GM18517 (cell line): ENCODE results near the gene FOXA1.

Experiments
- ATAC-seq: cut with Tn5 transposase; IDR thresholded peaks from one replicate; pipeline ENCODE4 v1.9.1; 2021; ENCODE audit warnings: mild to moderate bottlenecking, moderate library complexity; ENCODE audit not compliant: unreplicated experiment

FOXA1 gene

DNA sequence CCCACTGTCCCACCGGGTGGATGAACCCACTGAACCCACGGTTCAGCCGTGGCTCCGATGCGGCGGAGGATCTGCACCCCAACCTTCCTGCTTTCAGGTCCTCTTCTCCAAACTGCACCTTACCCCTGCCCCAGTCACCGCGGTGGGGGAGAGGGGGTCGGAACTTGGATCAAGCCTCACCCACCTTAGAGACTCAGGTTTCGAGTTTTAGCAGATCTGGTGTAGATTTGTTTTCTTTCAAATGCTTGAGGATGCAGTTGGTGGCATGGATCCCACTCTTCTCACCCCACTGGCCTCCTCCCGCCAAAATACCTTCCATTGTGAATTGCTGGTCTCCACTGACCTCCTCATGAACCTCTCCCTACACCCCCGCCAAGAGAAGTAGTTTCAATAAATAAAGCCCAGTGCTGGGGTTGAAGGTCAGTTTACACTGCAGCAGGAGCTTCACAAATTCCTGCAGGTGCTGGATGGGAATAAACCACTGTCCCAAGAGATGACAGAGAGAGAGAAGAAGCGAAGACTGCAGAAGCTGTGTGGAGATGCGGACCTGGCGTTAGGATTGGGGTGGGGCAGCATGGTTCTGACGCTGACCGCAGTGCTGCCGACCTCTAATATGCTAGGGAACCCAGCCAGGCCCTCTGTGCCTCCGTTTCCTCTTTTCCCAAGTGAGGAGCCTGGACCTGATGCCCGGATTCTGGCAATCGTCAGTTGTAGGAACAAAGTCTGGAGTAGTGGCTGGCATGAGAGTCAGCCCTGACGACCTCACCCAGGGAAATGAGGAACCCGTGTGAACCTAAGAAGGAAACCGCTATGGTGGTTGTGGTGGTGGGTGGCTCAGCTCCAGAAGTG lies 7.8 kb upstream of the FOXA1 start:
- no peak for ATAC-seq

DNA sequence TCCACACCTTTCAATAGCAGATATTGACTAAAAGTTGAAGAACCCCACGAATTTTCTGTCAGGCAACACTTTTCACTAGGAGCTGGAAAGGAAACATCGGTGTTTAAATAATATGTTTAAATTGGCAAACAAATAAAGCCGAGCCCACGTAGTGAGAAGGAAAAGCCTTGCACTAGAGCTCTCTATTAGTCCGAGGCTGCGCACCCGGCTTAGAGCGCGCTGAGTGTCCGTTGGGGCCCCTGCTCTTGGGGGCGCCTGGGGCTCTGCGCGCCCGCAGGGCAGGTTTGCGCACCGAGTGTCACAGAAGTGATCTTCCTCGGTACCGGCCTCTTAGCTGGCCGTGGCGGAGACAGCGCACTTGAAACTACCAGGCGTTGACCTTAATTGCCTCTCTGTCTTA lies 6.8 kb upstream of the FOXA1 start:
- ATAC-seq: no peak

DNA sequence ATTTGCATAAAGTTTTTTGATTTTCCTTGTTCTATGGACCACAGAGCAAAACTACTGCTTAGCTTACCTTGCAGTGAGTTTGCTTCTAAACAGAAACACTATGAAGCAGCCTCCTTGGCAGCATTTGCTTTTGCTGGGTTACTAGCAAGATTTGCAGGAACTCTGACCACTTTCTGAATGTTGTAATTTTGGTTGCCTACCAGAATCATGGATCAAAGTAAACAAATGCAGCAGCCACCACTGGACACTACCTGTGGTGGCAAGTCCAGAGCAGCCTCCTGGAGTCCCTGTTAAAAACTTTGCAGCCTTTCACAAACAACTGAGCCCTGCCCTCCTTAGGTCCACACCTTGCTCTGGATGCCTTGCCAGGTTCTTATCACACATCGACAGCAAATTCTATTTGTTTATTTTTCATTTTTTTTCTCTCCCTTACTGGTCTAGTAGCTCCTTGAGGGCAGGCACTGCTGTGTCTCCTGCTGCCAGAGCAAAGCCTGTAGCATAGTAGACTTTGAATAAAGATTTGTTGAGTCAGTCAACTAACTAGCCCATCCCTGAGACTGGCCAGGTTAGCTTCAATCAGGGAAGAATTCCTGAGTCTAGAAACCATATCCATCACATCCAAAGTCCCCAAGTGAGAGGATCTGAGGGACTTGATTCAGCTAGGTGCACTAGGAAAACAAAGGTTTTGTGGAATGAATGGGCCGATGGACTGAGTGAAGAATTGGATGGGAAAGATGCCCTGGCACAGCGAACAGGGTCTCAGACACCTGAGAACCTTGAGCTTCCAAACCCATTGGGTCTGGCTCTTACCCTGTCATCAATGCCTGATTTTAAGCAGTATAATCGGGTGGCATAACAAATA lies 6.1 kb upstream of the FOXA1 start:
- no peak for ATAC-seq

DNA sequence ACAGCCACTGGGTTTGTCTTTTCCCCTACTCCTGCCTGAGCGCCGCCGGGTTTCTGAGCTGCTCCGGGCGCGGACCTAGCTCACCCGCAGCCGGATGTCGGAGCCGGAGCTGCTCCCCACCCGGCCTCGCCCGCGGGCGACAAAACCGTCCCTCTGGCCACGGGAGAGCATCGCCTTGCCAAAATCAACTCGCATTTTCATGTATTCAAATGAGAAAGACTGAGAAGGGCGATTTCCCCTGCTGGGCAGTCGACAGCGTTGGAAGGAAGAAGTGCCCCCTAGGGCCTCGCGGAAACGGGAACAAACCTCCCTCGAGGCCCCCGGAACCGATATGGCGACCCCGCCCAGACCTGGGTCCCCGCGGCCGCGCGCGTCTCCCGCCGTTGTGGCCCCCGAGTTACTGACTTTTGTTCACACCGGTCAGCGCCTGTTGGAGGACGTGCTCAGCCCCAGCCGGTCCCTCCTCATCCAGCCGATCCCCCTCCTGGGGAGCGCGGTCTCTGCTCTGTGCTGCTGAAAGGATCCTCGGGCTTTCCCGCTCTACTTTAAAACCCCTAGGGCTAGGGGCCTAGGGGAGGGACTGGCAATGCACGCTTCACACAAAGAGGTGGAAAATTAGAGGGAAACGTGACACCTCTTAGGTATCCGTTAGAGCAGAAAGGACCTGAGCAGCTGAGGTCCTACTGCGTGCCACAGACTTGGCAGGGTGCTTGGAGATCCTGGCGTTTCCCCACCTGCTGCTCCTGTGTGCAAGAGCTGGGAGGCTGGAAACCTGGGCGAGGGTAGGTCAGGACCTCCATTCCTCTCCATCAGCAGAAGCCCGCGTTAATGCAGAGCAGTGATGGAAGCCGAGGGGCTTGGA lies 4.7 kb upstream of the FOXA1 start:
- ATAC-seq: no peak

DNA sequence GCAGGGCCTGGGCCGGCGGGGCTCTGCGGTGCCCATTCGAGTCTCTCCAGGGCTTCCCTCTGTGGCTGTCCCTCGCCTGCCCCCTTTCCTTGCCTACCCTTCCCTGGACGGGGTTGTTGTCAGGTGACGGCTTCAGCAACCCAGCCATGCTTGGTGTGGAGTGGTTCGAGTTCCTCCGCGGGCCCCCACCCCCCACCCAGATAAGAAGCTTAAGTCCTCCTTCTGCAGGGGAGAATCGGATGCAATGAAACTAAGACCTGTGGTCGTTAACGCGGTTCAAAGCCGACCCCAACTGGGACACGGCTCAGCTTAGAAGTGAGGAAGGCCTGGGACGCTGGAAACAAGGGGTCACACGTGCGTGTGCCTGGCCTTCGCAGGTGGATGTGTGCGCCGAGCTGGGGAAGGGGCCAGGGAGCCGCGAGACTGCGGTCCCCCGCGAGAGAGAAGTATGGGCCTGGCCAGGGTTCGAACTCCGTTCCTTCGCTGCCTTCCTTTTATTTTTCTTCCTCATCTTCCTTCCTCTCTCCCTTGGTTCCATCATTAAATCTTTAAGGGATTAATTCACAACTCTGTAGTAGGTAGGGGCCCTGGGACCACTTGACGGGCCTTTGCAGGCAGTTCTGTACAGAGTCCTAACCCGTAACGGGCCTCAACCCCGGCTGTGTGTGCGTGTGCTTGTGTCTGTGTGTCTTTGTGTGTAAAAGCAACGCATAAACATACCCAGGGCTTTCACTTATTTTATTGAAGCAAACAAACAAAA lies 3.9 kb upstream of the FOXA1 start:
- no peak for ATAC-seq

DNA sequence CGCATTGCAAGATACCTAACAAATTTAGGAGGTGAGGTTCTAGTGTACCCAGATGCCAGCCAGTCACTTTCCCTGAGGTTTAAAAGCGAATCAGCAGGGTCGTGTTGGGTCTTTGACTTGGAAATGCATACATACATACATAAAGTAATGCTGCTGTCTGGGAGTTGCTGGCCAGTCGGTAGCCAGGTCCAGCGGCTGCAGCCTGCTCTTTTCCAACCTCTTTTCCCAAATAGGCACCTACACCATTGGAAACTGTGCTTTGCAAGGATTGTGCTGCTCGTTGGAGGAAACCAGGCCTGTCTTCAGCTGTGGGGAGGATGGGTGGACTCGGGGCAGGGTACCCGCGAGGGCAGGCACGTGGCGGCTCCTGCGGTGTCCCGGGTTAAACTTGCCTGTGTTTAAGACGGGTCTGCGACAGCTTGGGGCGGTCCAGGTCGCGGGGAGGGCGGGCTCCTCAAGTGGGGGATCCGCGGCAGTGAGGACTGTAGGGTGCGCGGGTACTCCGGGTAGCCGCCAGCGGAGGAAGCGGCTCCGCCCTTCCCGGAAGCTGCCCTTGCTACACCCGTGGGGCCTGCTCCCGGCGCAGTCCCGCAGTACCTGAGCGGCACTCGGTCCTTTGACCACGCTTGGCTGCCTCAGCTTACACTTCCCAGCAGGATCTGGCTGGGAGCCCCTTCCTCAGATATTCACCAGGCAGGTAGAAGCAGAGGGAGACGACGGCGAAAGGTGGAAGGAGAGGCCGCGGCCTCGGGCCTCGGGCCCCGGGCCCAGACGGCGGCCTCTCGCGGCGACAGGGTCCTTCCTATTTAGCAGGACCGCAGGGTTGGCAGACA lies 3.1 kb upstream of the FOXA1 start:
- ATAC-seq: no peak

DNA sequence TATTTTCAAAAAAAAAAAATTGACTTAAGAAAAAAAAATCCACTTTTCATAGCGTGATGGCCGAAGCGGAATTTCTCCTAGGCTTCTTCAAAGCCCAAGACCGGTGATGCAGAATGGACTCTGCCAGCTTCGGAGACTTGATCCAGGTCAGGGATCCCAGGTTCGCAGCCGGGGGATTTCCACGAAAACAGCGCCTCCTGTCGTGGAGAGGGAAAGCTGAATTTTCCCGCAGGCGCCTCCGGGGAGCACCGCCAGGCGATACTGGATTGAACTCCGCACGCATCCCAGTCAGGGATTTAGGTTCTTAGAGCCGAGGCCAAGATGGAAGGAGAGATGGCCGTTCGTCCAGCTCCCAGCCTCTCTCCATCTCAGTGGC lies 2.5 kb upstream of the FOXA1 start:
- no peak for ATAC-seq

DNA sequence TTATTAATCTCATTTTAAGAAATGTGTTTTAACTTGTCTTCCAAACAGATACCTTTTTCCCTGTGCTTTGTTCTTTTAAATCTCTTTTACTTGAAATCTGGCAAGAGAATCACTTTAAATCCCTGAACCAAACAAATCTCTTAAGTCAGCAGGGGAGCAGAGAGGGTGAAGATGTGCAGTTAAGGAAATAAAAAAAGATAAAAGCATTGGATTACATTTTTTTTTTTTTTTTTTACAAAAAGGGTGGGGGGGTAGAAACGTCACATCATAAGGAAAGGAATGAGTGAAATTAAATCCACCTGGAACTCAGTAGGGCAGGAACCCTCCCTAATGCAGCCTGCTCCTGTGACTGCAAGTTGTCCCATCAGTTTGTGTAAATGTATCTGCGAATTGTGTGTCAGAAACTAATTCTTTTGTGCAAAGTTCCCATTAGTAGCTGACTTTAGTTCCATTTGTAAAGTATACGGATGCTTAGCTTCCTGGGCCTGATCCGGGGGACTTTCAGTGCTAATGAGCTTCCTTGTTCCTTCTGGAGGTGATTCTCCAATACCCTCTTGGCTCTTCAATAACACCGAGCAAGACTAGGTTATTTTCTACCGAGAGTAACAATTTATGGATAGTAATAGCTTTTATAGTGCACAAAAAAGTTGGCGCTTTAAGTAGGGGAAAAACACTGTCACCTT lies 1.9 kb upstream of the FOXA1 start:
- ATAC-seq: no peak

DNA sequence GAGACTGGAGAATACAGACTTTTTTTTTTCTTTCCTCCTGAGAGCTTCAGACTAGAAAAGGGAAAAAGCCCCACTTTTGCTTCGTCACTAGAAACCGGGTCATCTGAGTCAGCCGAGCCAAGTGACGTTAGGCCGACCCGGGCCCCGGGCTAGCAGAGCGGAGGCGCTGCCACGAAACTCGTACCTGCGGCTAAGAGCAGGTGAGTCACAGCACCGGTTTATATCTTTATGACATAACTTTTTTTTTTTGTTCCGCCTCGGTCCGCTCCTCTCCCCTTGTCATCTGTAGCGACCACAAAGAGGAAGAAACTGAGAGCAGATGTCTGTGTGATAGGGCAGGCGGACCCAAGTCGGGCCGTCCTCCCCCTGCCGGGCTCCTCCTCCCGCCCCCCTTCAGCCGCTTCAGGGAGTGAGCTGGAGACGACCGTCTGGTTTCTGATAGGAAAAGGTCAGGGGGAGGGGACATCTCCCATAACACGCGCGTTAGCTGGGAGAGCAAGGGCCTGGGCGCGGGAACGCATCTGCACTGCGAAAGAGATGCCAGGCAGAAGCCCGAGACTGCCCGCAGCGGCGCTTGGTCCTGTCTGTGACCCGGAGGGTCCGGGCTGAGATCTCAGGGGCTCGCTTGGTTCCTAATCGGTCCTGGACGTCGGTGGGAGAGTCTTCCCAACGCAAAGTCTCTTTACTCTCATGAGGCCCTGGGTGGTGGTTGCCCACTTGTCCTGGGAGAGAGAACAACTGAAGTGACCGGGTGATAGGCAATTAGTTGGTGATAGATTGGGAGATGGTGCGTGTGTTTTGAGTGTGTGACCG lies 966 bp upstream of the FOXA1 start:
- ATAC-seq: peak; percentile 59

DNA sequence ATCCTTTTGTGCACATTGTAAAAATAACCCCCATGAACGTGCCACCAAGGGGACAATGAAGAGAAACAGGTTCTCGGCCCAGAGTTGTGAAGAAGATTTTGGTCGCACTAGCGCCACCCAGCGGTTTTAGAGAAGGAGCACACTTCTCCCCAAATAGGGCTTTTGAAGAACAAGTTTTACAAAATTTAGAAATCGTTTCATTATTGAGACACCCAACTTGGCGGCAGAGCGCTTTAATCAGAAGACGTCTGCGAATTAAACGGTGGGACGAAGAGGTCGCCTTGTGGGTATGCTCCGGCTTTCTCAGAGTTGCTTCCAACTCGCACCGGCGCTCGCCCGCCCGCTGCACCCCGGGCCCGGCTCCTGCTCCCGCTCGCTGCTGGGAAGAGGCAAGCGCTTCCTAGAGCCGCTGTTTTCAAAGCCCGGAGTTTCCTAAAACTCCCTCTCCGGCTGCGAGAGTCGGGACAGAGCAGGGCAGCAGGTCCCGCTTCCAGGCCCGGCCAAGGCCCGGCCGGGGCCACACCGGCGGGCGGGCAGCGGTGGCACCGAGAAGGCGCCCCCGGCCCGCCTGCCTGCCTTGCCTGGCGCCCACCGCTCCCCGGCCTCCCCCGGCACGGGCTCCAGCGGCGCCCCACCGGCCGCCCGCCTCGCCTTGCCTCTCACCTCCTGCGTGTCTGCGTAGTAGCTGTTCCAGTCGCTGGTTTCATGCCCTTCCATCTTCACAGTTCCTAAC lies 645 bp downstream of the FOXA1 start:
- ATAC-seq: no peak

DNA sequence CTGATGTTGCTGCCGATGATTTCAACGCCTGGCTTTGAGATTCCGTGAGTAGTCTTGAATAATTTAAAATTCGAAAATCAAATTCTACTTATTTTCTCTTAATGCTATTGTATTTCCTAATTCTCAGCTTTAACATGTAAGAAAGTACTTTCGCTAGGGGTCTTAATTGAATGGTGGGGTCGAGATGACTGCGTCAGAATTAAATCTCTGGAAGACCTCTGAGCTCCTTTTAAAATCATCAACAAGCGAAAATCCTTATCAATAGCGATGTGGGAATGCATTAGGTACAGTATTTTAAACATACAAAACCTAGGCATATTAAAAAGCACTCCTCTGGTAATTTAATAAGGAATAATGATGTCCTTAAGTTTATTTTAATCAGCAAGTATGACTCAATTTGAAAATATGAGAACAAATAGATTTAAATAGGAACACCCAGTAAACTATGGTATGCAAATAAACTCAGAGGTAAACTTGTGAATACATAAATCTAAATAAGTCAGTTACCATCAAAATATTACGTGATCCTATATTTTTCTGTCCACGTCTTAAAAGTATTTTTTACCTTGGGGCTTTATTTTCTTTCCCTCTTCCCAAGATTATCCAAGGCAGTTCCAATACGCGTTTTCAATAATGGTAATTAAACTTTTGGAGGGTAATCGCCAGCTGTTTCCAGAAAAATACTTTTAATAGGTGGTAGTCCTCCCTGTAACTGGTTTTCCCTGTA lies 1.4 kb downstream of the FOXA1 start:
- ATAC-seq: no peak

DNA sequence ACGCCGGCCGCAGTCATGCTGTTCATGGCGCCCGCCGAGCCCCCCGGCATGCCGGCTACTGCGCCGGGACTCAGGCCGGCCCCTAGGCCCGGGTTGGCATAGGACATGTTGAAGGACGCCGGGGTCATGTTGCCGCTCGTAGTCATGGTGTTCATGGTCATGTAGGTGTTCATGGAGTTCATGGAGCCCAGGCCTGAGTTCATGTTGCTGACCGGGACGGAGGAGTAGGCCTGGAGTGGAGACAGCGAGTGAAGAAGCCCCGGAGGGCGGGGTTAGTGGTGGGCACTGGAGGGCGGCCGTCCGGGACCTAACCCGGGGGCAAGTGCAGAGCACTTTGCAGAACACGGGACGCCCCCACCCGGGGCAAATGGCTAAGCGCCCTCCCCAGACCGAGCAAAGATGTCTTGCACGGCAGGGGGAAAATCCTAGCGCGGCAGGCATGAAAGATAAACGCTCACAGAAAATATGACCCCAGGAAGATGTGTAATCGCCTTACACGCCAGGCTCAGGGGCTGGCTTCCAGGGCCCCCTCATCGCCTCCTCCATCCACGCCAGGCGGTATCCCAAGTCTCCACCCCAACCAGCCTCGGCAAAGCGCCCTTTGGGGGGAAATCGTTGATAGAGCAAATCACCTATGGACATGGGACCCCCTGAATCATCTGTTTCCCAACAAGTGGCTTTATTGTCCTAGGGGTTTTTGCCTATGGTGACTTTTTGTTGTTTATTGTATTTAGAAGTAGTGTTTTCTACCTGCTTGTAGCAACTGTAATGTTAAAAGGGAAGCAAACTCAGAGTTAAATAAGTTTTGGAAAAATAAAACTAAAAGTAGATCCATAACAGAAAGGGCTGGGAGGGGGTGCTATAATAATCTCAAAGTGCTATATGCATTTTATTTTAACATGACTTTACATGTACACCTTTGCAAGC lies 2.3 kb downstream of the FOXA1 start:
- no peak for ATAC-seq

DNA sequence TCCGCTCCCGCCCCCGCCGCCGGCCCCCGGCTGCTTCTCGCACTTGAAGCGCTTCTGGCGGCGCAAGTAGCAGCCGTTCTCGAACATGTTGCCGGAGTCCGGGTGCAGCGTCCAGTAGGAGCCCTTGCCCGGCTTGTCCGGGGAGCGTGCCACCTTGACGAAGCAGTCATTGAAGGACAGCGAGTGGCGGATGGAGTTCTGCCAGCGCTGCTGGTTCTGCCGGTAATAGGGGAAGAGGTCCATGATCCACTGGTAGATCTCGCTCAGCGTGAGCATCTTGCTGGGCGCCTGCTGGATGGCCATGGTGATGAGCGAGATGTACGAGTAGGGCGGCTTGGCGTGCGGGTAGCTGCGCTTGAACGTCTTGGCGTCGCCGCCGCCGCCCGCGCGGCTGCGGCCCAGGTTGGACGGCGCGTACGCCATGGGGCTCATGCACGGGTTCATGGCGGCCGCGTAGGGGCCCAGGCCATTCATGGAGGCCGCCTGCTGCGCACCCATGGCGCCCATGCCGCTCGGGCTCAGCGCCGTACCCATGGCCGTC lies 3.0 kb downstream of the FOXA1 start:
- ATAC-seq: no peak

DNA sequence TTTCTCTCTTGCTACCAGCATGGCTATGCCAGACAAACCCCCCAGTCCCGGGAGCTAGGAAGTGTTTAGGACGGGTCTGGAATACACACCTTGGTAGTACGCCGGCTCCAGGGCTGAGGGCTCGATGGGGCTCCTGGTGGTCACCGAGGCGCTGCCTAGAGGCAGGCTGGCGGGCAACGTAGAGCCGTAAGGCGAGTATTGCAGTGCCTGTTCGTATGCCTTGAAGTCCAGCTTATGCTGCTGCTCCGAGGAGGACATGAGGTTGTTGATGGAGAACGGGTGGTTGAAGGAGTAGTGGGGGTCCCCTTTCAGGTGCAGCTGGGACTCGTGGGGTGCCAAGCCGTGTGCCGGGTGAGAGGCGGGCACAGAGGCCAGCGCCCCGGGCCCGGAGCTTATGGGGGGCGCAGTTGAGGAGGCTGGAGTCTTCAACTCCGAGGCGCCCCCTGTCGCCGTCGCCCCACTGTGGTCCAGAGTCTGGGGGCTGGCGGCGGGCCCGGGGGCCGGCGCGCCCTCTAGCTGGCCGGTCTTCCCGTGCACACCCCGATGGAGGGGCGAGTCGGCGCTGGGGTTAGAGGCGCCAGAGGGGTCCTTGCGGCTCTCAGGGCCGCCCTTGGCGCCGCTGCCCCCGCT lies 3.6 kb downstream of the FOXA1 start:
- ATAC-seq: no peak
